RWPE1 (cell line): ENCODE data around the gene ATAD5.
A peak's percentile ranks its signal among the peaks of the same experiment; 100 is the strongest.

Experiments used
- CTCF ChIA-PET: fragments of 350-600 bp; sonication (Branson Sonifier 250); formaldehyde crosslinking; extraction: SDS; loops from one replicate; lab custom pipeline; 2021; lab: Yijun Ruan, JAX
- POLR2A ChIA-PET: fragments of 400-600 bp; formaldehyde crosslinking; extraction: SDS; loops from one replicate; lab custom pipeline; 2020; ENCODE audit warnings: antibody characterized with exemption; ENCODE audit not compliant: low non-redundant PET; lab: Yijun Ruan, JAX
- DNase-seq: peaks from one replicate; pipeline ENCODE4 v3.0.0; 2012; ENCODE audit warnings: low spot score
- H3K27ac ChIP-seq: fragments of 450-650 bp; 2 replicates; pipeline ENCODE4 v1.5.1; 2017
- TF ChIP-seq, protein P1 (sequence below): fragments of 450-650 bp; conservative IDR thresholded peaks from 2 replicates; pipeline ENCODE4 v1.5.1; 2017; ENCODE audit warnings: low read depth, mild to moderate bottlenecking

Gene ATAD5

GRCh38 chr17:30823421-30823820 lies 8.3 kb upstream of the ATAD5 start:
- H3K27ac ChIP-seq, result no peak overlapping the region

GRCh38 chr17:30824002-30824355 lies 7.8 kb upstream of the ATAD5 start:
- peak overlapping the region; percentile 81 for H3K27ac ChIP-seq
- TF ChIP-seq, protein P1, sequence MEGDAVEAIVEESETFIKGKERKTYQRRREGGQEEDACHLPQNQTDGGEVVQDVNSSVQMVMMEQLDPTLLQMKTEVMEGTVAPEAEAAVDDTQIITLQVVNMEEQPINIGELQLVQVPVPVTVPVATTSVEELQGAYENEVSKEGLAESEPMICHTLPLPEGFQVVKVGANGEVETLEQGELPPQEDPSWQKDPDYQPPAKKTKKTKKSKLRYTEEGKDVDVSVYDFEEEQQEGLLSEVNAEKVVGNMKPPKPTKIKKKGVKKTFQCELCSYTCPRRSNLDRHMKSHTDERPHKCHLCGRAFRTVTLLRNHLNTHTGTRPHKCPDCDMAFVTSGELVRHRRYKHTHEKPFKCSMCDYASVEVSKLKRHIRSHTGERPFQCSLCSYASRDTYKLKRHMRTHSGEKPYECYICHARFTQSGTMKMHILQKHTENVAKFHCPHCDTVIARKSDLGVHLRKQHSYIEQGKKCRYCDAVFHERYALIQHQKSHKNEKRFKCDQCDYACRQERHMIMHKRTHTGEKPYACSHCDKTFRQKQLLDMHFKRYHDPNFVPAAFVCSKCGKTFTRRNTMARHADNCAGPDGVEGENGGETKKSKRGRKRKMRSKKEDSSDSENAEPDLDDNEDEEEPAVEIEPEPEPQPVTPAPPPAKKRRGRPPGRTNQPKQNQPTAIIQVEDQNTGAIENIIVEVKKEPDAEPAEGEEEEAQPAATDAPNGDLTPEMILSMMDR, result no peak
- POLR2A ChIA-PET, result interaction anchor here (0.7 kb wide), 1 partner anchor 35 kb away, joined by 3 read pairs; no protein-coding TSS in a partner anchor
- peak; percentile 35 for DNase-seq
- CTCF ChIA-PET, result interaction anchor here (0.7 kb wide), 1 partner anchor 56 kb away, joined by 7 read pairs; no protein-coding TSS in a partner anchor

More at GRCh38 chr17:30823421-30823820, 8.3 kb upstream of the ATAD5 start:
- POLR2A ChIA-PET, result no interaction called here
- TF ChIP-seq, protein P1, result no peak
- CTCF ChIA-PET, result interaction anchor here (0.5 to 0.7 kb wide), 2 partner anchors 56 to 492 kb away, joined by 3 to 7 read pairs; no protein-coding TSS in a partner anchor
- DNase-seq, result no peak

GRCh38 chr17:30824356-30825145 lies 7.2 kb upstream of the ATAD5 start, which contains the start of gene CRLF3:
CRLF3 (minus strand) TSS chr17:30824692; CDS start chr17:30824651, 41 bp downstream.
- H3K27ac ChIP-seq, result peak within 1 kb of the TSS; percentile 81
- ChIA-PET POLR2A (interaction anchor here (0.7 kb wide), 1 partner anchor 35 kb away, joined by 3 read pairs; no protein-coding TSS in a partner anchor), CTCF (interaction anchor here (0.9 kb wide), 1 partner anchor 109 kb away, joined by 6 read pairs; no protein-coding TSS in a partner anchor)
- TF ChIP-seq, protein P1, result peak; percentile 83
- DNase-seq, result peak; percentile 96

DNA sequence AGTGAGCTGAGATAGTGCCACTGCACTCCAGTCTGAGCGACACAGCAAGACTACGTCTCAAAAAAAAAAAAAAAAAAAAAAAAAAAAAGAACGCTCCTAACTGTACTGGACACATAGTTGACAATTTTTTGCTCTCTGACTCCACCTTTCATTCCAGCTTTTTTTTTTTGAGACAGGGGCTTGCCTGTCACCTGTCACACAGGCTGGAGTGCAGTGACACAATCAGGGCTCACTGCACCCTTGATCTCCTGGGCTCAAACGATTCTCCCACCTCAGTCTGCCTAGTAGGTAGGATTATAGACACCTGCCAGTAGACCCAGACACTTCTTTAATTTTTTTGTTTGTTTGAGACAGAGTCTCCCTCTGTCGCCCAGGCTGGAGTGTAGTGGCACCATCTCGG lies 4.7 kb upstream of the ATAD5 start:
- POLR2A ChIA-PET, result no interaction called here
- CTCF ChIA-PET, result no interaction called here
- H3K27ac ChIP-seq, result no peak overlapping the region
- TF ChIP-seq, protein P1, result no peak
- no peak for DNase-seq

- H3K27ac ChIP-seq, result 0 out of 2 replicates have a peak overlapping the region, but pooled peaks have one; percentile 1
- no peak for DNase-seq
- TF ChIP-seq, protein P1, result no peak
- ChIA-PET CTCF (no interaction called here), POLR2A (no interaction called here)
These were observed 2.7 kb upstream of the ATAD5 start for GRCh38 chr17:30829022-30829421.

- ChIA-PET POLR2A (no interaction called here), CTCF (interaction anchor here (0.6 kb wide), 1 partner anchor 508 kb away, joined by 3 read pairs; no protein-coding TSS in a partner anchor)
- peak overlapping the region; percentile 82 for H3K27ac ChIP-seq
- TF ChIP-seq, protein P1, result no peak
- DNase-seq, result no peak
These were observed 509 bp upstream of the ATAD5 start for GRCh38 chr17:30831257-30831656.
